Measurements from ENCODE around the gene PCDHB5.
"Not testable (repeated sequence)": the region's sequence is repeated elsewhere in the genome, so short reads cannot be mapped to it uniquely, and the experiment has no call there.

GRCh38 chr5:141184117-141184855 is 49.3 kb downstream of the PCDHB5 start:
- TF ChIP-seq CTCF, POLR2A (IDR thresholded peaks at IDR 0.05): not testable (repeated sequence)
